CD4-positive, alpha-beta T cell treated with Interleukin-15 for 4 hours (primary cell): Measurements from ENCODE around the gene UBE2E1.
"Not testable (repeated sequence)": the region's sequence is repeated elsewhere in the genome, so short reads cannot be mapped to it uniquely, and the experiment has no call there.

Experiments
- DNase-seq: peaks from one replicate; pipeline ENCODE4 v3.0.0-alpha.2; 2020; ENCODE audit warnings: low spot score

The UBE2E1 gene

GRCh38 chr3:23917679-23918303 is 112.0 kb downstream of the UBE2E1 start:
- not testable (repeated sequence) for DNase-seq

- DNase-seq, result not testable (repeated sequence)
Observed at GRCh38 chr3:23918331-23918730, 112.6 kb downstream of the UBE2E1 start.

GRCh38 chr3:23919628-23920027 is 113.9 kb downstream of the UBE2E1 start:
- DNase-seq, result no peak

DNA sequence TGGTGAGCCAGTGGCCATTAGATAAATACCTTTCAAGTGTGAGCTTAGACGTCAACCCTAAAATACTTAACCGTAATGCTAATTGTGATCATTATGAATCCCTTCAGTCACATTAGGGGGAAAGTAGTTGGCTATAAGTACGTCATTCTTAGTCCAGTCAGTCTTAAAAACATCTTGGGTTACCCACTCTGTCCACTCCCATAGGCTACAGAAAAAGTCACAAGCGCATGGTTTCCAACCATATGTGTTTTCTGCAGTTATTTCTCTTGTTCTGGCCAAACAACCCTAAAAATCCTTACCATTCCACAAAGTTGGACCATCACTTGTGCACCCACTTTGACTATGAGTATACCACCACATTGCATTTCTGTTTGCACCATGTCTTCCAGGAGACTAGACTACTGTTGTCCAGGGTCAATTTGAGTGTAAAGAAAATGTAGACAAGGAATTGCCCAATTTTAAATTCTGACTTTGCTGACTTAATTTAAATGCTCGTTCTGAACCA is 114.4 kb downstream of the UBE2E1 start:
- DNase-seq, result no peak

GRCh38 chr3:23921052-23921511 is 115.3 kb downstream of the UBE2E1 start:
- DNase-seq, result no peak

DNA sequence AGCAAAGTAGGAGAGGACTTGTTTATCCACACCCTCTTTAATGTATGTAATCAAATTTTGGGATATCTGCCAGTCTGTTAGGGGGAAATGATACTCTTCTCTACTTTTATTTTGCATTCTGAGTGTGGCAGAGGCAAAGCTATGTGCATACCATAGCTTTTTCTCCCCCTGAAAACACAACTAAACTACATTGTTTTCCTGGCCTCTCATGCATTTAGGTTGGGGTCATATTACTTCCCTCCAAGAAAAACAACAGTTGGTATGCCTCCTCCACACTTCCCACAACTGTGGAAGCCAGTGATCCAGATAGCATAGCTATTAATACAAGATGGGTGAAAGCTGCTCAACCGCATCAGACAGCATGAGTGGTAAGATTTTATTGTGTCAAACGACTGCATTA is 118.0 kb downstream of the UBE2E1 start:
- DNase-seq, result no peak

GRCh38 chr3:23926246-23926645 is 120.5 kb downstream of the UBE2E1 start:
- no peak for DNase-seq

GRCh38 chr3:23926736-23927135 is 121.0 kb downstream of the UBE2E1 start:
- DNase-seq, result no peak

- no peak for DNase-seq
Observed at GRCh38 chr3:23928524-23928923, 122.8 kb downstream of the UBE2E1 start.

DNA sequence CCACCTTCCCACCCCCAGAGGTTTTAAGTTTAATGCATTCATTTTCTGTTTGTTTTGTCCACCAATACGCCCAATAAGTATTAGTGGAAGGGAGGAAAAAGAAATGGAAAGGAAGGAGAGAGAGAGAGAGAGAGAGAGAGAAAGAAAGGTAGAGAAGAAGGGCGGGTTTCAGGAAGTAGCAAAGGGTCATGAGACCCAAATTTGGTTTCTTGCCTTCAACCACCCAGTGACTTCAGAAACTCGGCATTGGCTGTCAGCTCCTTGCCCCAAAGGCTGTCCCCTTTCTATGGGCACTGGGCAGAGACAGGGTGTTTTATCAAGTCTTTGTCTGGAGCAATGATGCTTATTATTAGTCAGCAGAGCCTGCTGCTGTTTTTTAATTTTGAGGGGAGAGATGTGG is 125.8 kb downstream of the UBE2E1 start:
- no peak for DNase-seq

GRCh38 chr3:23932571-23932970 is 126.8 kb downstream of the UBE2E1 start:
- DNase-seq, result no peak

GRCh38 chr3:23934253-23934652 is 128.5 kb downstream of the UBE2E1 start:
- no peak for DNase-seq

DNA sequence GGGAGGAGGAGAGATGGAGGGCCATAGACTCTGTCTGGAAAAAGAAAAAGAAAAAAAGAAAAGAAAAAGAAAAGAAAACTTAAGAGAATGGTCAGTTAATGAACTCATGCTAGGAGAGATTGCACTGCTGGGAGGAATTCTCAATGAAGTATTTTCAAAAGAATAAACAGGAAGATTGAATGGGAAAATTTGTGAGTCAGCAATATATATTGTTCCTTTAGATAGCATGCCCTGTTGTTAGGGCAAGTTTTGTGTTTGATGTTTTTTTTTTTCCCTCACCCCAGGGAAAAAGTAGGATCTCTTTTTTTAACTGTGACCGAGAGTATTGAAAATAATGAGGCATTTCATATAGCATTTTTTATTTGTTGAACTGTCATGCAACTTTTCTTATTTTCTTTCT is 131.5 kb downstream of the UBE2E1 start:
- DNase-seq, result no peak

GRCh38 chr3:23938688-23939087 is 132.9 kb downstream of the UBE2E1 start:
- DNase-seq, result no peak

DNA sequence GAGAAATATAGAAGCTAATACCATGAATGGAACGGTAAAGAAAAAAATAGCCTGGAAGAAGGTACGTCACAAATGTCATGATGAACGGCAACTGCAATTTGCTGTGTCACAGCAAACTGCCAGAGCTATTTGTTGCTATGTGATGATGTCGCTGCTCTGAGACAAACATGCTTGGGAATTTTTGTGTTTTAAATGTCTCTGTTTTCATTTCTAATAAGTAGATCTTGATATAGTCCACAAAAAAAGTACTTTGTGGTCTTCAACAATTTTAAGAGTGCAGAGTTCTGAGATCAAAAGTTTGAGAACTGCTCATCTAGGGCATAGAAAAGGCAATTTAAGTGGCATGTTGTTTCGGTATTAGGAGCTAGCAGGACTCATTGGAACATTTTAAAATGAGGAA is 135.0 kb downstream of the UBE2E1 start:
- no peak for DNase-seq
